Measurements from ENCODE around the gene PCF11. TPM values are rescaled to one million over a fixed set of nuclear protein-coding genes. Genes with fewer than 3 reads are reported as not detected.

The PCF11 gene
- total and polyA plus RNA-seq, 2 of the 13 experiments (the other 11 are each of a cell fraction or from before 2014, with no cell fraction given): 40.3 to 47.7 TPM

GRCh38 chr11:83193315-83194280 is 36.7 kb downstream of the PCF11 start, which contains the start of gene ANKRD42 (continued):
- TF ChIP-seq USF2 (IDR thresholded peaks at IDR 0.05; ENCODE audit: low read depth, low read length): no peak
- TF ChIP-seq USF2 (CRISPR knock-in tag; IDR thresholded peaks at IDR 0.05; ENCODE audit: borderline replicate concordance): no peak; the same call in 1 of the 2 replicates
- 0 out of 2 replicates have a peak, but pooled peaks have one; percentile 43 for TF ChIP-seq ZNF639 (CRISPR knock-in tag; conservative IDR thresholded peaks at IDR 0.05)
- TF ChIP-seq PBX3 (CRISPR knock-in tag; IDR thresholded peaks at IDR 0.05; ENCODE audit: borderline replicate concordance): no peak
- no peak for TF ChIP-seq KLF13 (CRISPR knock-in tag; IDR thresholded peaks at IDR 0.05)
- peak; percentile 51; the same call in 1 of the 2 replicates for TF ChIP-seq THRA (CRISPR knock-in tag; IDR thresholded peaks at IDR 0.05; ENCODE audit: borderline replicate concordance)
- no peak for TF ChIP-seq ZNF337 (CRISPR knock-in tag; IDR thresholded peaks at IDR 0.05; ENCODE audit: borderline replicate concordance, low read depth)
- TF ChIP-seq NCOR1 (IDR thresholded peaks at IDR 0.05; ENCODE audit: borderline replicate concordance, low read length): no peak; the same call in 1 of the 2 replicates
- no peak for TF ChIP-seq ZNF839 (CRISPR knock-in tag; IDR thresholded peaks at IDR 0.05; ENCODE audit: borderline replicate concordance)
- TF ChIP-seq PRPF4 (IDR thresholded peaks at IDR 0.05; ENCODE audit: low read depth, low read length, poor library complexity, severe bottlenecking): no peak
- no peak; the same call in 1 of the 2 replicates for TF ChIP-seq ZNF724P (CRISPR knock-in tag; IDR thresholded peaks at IDR 0.05; ENCODE audit: borderline replicate concordance)
- no peak for TF ChIP-seq ZNF253 (CRISPR knock-in tag; IDR thresholded peaks at IDR 0.05; ENCODE audit: borderline replicate concordance)
- peak; percentile 65 for TF ChIP-seq ZNF687 (CRISPR knock-in tag; IDR thresholded peaks at IDR 0.05)
- TF ChIP-seq ZNF343 (CRISPR knock-in tag; IDR thresholded peaks at IDR 0.05): 0 out of 2 replicates have a peak, but pooled peaks have one; percentile 47
- no peak for TF ChIP-seq PAF1 (CRISPR knock-in tag; IDR thresholded peaks at IDR 0.05)
- no peak for TF ChIP-seq SMARCC2 (IDR thresholded peaks at IDR 0.05)
- no peak for TF ChIP-seq ATF7 (IDR thresholded peaks at IDR 0.05)
- no peak for TF ChIP-seq ATF7 (CRISPR knock-in tag; IDR thresholded peaks at IDR 0.05)
